Mesenchymal stem cell (in vitro differentiated cells and primary cell): ENCODE data around the gene POU5F2.

Source experiments
- DNase-seq: peaks from one replicate; pipeline ENCODE4 v3.0.0-alpha.2; 2013
- H2AFZ ChIP-seq: one replicate; pipeline ENCODE4 v1.6.1; 2013; ENCODE audit warnings: low read depth, mild to moderate bottlenecking, control low read depth, inconsistent platforms, low read length, moderate library complexity
- H2AK5ac ChIP-seq: 2 replicates; pipeline ENCODE4 v1.6.1; 2013; ENCODE audit warnings: low read length, moderate library complexity, mild to moderate bottlenecking, inconsistent platforms; ENCODE audit not compliant: severe bottlenecking
- H2BK120ac ChIP-seq: one replicate; pipeline ENCODE4 v1.6.1; 2013; ENCODE audit warnings: low read depth, mild to moderate bottlenecking, inconsistent platforms, low read length, moderate library complexity
- H2BK12ac ChIP-seq, 2 experiments: one replicate each; pipeline ENCODE4 v1.6.1; 2013; ENCODE audit warnings: inconsistent platforms in 2 of 2, low read length in 2 of 2, mild to moderate bottlenecking in 2 of 2, moderate library complexity in 2 of 2, control low read depth in 1 of 2
- H2BK15ac ChIP-seq: one replicate; pipeline ENCODE4 v1.6.1; 2013; ENCODE audit warnings: mild to moderate bottlenecking, low read depth, inconsistent platforms; ENCODE audit not compliant: poor library complexity, severe bottlenecking
- H2BK5ac ChIP-seq: 2 replicates; pipeline ENCODE4 v1.6.1; 2013; ENCODE audit warnings: low read depth, mild to moderate bottlenecking, low read length, control low read depth, inconsistent platforms; ENCODE audit not compliant: poor library complexity, severe bottlenecking
- H3K14ac ChIP-seq, 2 experiments: one replicate each; pipeline ENCODE4 v1.6.1; 2013; ENCODE audit warnings: inconsistent platforms in 2 of 2, low read length in 2 of 2, control low read depth in 1 of 2, mild to moderate bottlenecking in 1 of 2, moderate library complexity in 1 of 2
- H3K18ac ChIP-seq, 2 experiments: one replicate each; pipeline ENCODE4 v1.6.1; 2013; ENCODE audit warnings: inconsistent platforms in 2 of 2, low read length in 2 of 2, control low read depth in 1 of 2, low read depth in 1 of 2, mild to moderate bottlenecking in 1 of 2
- H3K23ac ChIP-seq, 2 experiments: one replicate each; pipeline ENCODE4 v1.6.1; 2013; ENCODE audit warnings: inconsistent platforms in 2 of 2, low read length in 2 of 2, mild to moderate bottlenecking in 2 of 2, moderate library complexity in 2 of 2, control low read depth in 1 of 2
- H3K27ac ChIP-seq: 2 replicates; pipeline ENCODE4 v1.5.1; 2013; ENCODE audit warnings: mild to moderate bottlenecking, moderate library complexity, low read length, control low read depth, inconsistent platforms; ENCODE audit not compliant: poor library complexity, severe bottlenecking
- H3K27me3 ChIP-seq, 2 experiments: 2 replicates each; pipeline versions ENCODE4 v1.6.1 to v1.7.0; 2013; ENCODE audit warnings: low read length in 2 of 2, mild to moderate bottlenecking in 2 of 2, moderate library complexity in 2 of 2, control low read depth in 1 of 2, inconsistent platforms in 1 of 2; ENCODE audit not compliant: control insufficient read depth in 1 of 2, insufficient read depth in 1 of 2
- H3K36me3 ChIP-seq, 2 experiments: 2 replicates each; pipeline versions ENCODE4 v1.6.1 to v1.7.0; 2013; ENCODE audit warnings: low read length in 2 of 2, control low read depth in 1 of 2, inconsistent platforms in 1 of 2, low read depth in 1 of 2, mild to moderate bottlenecking in 1 of 2; ENCODE audit not compliant: insufficient read depth in 2 of 2, control insufficient read depth in 1 of 2
- H3K4ac ChIP-seq, 2 experiments: one replicate each; pipeline ENCODE4 v1.6.1; 2013; ENCODE audit warnings: inconsistent platforms in 2 of 2, low read length in 2 of 2, mild to moderate bottlenecking in 2 of 2, moderate library complexity in 2 of 2, control low read depth in 1 of 2, low read depth in 1 of 2
- H3K4me1 ChIP-seq: 2 replicates; pipeline ENCODE4 v1.6.1; 2013; ENCODE audit warnings: low read depth, low read length, control low read depth; ENCODE audit not compliant: control insufficient read depth, insufficient read depth
- H3K4me2 ChIP-seq: 2 replicates; pipeline ENCODE4 v1.6.1; 2013; ENCODE audit warnings: low read length, mild to moderate bottlenecking, inconsistent platforms; ENCODE audit not compliant: poor library complexity, severe bottlenecking
- H3K4me3 ChIP-seq, 2 experiments: 2 replicates each; pipeline versions ENCODE4 v1.5.1 to v1.7.0; 2013; ENCODE audit warnings: low read length in 2 of 2, mild to moderate bottlenecking in 2 of 2, control low read depth in 1 of 2, low read depth in 1 of 2; ENCODE audit not compliant: insufficient read depth in 1 of 2
- H3K79me1 ChIP-seq: replicated peaks from 2 replicates; pipeline ENCODE4 v1.6.1; 2013; ENCODE audit warnings: mild to moderate bottlenecking, control low read depth, low read length, inconsistent platforms; ENCODE audit not compliant: poor library complexity, severe bottlenecking
- H3K9ac ChIP-seq: 2 replicates; pipeline ENCODE4 v1.7.0; 2013; ENCODE audit warnings: mild to moderate bottlenecking, low read length, moderate library complexity
- H3K9me3 ChIP-seq: 2 replicates; pipeline ENCODE4 v1.7.0; 2013; ENCODE audit warnings: mild to moderate bottlenecking, low read length; ENCODE audit not compliant: control insufficient read depth
- H4K8ac ChIP-seq: one replicate; pipeline ENCODE4 v1.6.1; 2013; ENCODE audit warnings: inconsistent platforms, mild to moderate bottlenecking, low read length, moderate library complexity
- H4K91ac ChIP-seq: one replicate; pipeline ENCODE4 v1.6.1; 2013; ENCODE audit warnings: mild to moderate bottlenecking, low read length, inconsistent platforms
- WGBS: methylation state at CpG from one replicate; pipeline ENCODE4 v1.1.7; 2013; ENCODE audit warnings: mixed read lengths; 5-methylcytosine and 5-hydroxymethylcytosine counted together

POU5F2 gene

DNA sequence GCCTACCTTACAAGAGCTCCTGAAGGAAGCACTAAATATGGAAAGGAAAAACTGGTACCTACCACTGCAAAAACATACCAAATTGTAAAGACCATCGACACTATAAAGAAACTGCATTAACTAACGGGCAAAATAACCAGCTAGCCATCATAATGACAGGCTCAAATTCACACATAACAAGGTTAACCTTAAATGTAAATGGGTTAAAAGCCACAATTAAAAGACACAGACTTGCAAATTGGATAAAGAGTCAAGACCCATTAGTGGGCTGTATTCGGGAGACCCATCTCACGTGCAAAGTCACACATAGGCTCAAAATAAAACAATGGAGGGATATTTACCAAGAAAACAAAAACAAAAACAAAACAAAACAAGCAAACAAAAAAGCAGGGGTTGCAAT lies 49.4 kb downstream of the POU5F2 start:
- H3K36me3 ChIP-seq = no peaks in the 10 kb centered on the region
- no peak overlapping the region for H2BK5ac ChIP-seq
- H3K14ac ChIP-seq = no peak overlapping the region
- no peak overlapping the region for H3K23ac ChIP-seq
- no peak overlapping the region for H2AK5ac ChIP-seq
- no peak overlapping the region for H3K4me3 ChIP-seq
- no peak overlapping the region for H2BK12ac ChIP-seq
- H3K9ac ChIP-seq = no peak overlapping the region
- H3K27ac ChIP-seq = no peak overlapping the region
- no peak overlapping the region for H4K8ac ChIP-seq
- DNase-seq = no peak
- H3K9me3 ChIP-seq = peaks cover 5% of the 10 kb centered on the region
- H2AFZ ChIP-seq = no peak overlapping the region
- no peak overlapping the region for H3K18ac ChIP-seq
- H3K4me2 ChIP-seq = no peak overlapping the region
- H4K91ac ChIP-seq = no peak overlapping the region
- no peaks in the 10 kb centered on the region for H3K27me3 ChIP-seq
- WGBS = 91% methylated on average over 4 of the region's 4 CpGs
- no peak overlapping the region for H2BK120ac ChIP-seq
- H3K4ac ChIP-seq = no peak overlapping the region
- no peaks in the 10 kb centered on the region for H3K4me1 ChIP-seq
- H2BK15ac ChIP-seq = no peak overlapping the region
- H3K79me1 ChIP-seq = no peaks in the 10 kb centered on the region
